GM21786 (cell line): ENCODE measurements around the gene LRP5.
"Not testable (repeated sequence)": the region's sequence is repeated elsewhere in the genome, so short reads cannot be mapped to it uniquely, and the experiment has no call there.

Source experiments
- ATAC-seq: cut with Tn5 transposase; IDR thresholded peaks from one replicate; pipeline ENCODE4 v1.9.1; 2021; ENCODE audit not compliant: unreplicated experiment

Gene LRP5

GRCh38 chr11:68414496-68415221 is 102.3 kb downstream of the LRP5 start:
- no peak for ATAC-seq

DNA sequence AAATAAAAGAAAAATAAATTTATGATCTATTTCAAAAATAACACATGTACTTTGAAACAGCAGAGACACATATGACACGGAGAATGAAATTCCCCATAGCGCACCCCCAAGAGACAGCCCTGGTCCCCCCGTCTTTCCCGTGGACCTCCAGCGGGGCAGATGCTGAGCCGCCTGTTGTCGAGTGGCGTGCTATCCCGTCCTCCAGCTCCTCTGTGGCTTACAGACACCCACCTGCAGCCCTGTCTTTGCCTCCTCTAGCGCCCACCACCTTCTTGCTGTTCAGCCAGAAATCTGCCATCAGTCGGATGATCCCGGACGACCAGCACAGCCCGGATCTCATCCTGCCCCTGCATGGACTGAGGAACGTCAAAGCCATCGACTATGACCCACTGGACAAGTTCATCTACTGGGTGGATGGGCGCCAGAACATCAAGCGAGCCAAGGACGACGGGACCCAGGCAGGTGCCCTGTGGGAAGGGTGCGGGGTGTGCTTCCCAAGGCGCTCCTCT is 103.7 kb downstream of the LRP5 start:
- ATAC-seq, result no peak

GRCh38 chr11:68418648-68419047 is 106.3 kb downstream of the LRP5 start:
- ATAC-seq, result no peak

- no peak for ATAC-seq
Measured at GRCh38 chr11:68420171-68420570, 107.8 kb downstream of the LRP5 start.

DNA sequence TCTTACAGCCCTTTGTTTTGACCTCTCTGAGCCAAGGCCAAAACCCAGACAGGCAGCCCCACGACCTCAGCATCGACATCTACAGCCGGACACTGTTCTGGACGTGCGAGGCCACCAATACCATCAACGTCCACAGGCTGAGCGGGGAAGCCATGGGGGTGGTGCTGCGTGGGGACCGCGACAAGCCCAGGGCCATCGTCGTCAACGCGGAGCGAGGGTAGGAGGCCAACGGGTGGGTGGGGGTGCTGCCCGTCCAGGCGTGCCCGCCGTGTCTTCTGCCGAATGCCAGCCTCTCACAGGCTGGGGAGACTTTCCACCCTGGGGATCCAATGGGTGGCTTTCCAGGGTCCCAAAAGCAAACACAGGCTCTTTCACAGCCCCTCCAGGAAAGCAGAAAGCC is 111.1 kb downstream of the LRP5 start:
- ATAC-seq, result no peak

GRCh38 chr11:68424101-68424632 is 111.8 kb downstream of the LRP5 start:
- no peak for ATAC-seq

GRCh38 chr11:68424981-68425865 is 112.8 kb downstream of the LRP5 start:
- ATAC-seq, result no peak

- ATAC-seq, result no peak
Measured at GRCh38 chr11:68425866-68426380, 113.5 kb downstream of the LRP5 start.

DNA sequence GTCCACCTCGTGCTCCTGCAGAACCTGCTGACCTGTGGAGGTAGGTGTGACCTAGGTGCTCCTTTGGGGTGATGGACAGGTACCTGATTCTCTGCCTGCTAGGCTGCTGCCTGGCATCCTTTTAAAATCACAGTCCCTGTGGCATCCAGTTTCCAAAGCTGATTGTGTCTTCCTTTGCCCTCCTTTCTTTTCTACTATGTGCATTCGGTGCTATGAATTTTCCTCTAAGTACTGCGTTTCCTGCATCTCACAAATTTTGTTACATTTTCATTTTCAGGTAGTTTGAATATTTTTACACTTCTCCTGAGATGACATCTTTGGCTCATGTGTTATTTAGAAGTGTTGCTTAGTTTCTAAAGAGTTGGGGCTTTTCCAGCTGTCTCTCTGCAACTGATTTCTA is 117.3 kb downstream of the LRP5 start:
- no peak for ATAC-seq

GRCh38 chr11:68430384-68430783 is 118.0 kb downstream of the LRP5 start:
- no peak for ATAC-seq

DNA sequence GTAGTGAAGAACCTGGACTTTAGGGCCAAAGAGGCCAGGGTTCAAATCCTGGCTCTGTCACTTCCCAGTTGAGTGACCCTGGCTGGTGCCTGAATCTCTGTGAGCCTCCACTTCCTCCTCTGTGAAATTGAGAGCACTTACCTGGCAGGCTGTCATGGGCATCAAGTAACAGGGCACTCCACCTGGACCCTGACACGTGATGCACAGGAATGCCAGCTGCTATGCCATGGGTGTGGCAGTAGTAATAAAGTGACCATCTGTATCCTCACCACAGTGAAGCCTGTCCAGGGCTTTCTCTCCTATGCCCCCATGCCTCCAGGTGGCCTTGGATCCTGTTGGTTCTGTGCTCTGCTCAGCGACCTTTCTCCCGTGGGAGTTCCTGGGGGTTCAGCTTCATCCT is 118.4 kb downstream of the LRP5 start:
- no peak for ATAC-seq

DNA sequence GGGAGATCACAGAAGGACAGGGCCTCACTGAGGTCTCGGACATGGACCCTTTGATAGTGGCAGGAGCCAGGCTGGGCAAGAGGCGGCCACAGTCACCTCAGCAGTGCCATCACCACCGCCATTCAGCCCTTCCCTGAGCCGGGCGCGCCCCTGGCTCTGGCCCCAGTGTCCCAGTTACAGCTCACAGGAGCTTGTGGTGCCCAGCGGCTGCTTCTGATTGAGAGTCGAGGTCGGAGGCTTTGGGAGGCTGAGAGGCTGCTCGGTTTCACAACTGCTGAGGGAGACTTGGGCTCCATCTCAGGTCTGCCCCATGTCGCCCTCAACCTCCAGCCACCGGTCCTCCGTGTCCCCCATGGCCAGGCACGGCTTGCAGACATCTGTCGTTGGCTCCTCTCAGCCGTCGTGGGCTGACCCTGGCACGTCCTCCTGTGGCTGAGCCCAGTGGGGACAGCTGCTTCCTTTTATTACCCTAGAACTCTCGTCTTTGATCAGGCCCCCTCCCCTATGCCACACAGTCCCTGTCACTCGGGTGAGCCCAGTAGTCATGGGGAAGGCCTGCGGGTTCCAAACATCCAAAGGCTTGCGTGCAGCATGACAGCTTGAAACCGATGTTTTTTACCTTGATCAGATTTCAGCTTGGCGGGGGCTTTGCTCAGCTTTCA is 119.7 kb downstream of the LRP5 start:
- ATAC-seq, result no peak

GRCh38 chr11:68432874-68433273 is 120.5 kb downstream of the LRP5 start:
- no peak for ATAC-seq

DNA sequence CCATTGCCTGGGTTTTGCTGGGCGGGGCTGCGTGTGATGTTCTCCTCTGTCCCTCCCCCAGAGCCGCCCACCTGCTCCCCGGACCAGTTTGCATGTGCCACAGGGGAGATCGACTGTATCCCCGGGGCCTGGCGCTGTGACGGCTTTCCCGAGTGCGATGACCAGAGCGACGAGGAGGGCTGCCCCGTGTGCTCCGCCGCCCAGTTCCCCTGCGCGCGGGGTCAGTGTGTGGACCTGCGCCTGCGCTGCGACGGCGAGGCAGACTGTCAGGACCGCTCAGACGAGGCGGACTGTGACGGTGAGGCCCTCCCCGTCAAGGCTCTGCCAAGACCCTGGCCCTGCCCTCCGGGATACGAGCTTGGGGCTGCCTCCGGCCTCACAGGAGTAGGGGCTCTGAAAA is 121.2 kb downstream of the LRP5 start:
- ATAC-seq, result no peak

DNA sequence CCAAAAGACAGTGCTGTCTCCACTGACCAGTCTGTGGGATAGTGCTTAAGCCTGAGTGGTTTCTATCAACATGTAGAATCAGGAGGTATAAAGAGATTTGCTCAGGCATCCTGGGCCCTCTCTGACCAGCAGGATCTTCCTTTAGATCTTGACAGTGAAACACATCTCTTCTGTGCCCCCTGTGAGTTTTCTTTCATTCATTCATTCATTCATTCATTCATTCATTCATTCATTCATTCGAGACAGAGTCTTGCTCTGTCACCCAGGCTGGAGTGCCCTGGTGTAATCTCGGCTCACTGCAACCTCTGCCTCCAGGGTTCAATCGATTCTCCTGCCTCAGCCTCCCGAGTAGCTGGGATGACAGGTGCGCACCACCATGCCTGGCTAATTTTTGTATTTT is 121.8 kb downstream of the LRP5 start:
- not testable (repeated sequence) for ATAC-seq

GRCh38 chr11:68436162-68436888 is 123.9 kb downstream of the LRP5 start:
- no peak for ATAC-seq

DNA sequence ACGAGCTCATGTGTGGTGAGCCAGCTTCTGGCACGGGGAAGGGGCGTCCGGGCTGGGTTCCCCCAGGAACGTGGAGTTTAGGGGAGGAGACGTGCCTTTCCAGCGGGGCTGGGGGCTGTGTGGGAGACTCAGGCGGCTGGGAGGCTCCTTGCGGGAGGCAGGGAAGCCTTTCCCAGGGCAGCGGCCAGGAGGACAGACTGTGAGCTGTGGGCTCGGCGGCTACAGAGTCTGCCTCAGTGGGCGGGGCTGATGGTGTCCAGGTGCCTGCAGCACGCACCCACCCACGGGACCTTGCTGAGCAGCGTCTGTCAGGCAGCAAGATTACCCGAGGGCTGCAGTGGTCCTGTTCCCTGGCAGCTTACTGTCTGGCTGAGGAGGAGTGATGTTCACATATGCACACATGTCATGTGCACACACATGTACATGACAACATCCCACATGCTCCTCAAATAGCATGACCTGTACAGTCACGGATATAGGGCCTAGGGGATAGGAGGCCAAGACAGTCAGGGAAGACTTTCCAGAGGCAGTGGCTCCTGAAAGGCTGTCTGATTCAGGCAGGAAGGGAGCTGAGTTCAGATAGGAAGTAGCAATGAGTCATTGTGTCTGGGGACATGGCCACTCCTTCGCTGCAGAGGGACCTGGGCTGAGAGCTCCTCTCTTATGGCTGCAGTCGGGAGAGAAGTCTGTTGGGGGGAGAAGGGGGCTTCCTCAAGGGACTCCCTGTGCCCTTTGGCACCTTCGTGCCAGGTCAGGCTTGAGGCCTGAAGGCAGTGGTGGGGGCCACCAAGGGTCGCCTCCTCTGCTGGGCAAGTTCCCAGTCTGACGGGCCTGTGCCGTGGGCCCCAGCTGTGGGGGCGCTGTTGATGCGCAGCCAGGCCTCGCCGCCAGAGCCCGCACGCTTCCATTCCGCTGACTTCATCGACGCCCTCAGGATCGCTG is 124.9 kb downstream of the LRP5 start:
- ATAC-seq, result no peak

GRCh38 chr11:68437927-68438657 is 125.7 kb downstream of the LRP5 start:
- no peak for ATAC-seq
